ENCODE data around the gene REEP2.
"Not testable (repeated sequence)": the region's sequence is repeated elsewhere in the genome, so short reads cannot be mapped to it uniquely, and the experiment has no call there.

The REEP2 gene

DNA sequence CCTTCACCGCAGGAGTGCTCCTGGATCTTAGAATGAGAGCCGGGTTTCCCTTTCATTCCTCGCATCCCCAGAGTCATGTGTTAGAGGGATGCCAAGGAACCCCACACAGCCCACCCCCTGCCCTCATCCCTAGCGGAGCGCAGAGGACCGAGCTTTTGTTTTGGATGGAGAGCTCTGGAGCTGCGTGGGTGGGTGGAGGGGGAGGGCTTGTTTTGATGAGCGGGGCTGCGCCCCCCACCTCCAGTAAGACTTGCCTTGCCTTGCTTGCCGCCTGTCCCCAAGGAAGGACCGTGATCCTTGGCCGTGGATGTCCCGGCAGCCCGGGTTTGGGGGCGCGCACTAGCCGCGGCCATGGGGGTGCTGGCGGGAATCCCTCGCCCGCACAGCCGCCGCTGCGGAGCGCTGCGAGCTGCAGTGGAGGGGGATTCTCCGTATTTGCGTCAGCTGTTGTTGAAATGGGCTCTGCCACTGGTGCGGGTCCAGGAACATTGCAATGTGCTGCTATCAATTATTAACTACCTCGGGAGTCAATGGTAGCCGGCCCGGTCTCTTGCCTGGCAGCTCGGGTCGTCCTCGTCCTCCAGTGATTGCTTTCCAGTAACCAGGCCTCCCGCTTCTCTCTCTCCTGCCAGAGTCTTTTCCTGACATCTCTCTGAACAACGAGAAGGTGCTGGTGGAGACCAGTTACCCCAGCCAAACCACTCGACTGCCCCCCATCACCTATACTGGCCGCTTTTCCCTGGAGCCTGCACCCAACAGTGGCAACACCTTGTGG, 27.5 kb downstream of the REEP2 start:
- no peak for DNase-seq (ENCODE audit: low spot score)

DNA sequence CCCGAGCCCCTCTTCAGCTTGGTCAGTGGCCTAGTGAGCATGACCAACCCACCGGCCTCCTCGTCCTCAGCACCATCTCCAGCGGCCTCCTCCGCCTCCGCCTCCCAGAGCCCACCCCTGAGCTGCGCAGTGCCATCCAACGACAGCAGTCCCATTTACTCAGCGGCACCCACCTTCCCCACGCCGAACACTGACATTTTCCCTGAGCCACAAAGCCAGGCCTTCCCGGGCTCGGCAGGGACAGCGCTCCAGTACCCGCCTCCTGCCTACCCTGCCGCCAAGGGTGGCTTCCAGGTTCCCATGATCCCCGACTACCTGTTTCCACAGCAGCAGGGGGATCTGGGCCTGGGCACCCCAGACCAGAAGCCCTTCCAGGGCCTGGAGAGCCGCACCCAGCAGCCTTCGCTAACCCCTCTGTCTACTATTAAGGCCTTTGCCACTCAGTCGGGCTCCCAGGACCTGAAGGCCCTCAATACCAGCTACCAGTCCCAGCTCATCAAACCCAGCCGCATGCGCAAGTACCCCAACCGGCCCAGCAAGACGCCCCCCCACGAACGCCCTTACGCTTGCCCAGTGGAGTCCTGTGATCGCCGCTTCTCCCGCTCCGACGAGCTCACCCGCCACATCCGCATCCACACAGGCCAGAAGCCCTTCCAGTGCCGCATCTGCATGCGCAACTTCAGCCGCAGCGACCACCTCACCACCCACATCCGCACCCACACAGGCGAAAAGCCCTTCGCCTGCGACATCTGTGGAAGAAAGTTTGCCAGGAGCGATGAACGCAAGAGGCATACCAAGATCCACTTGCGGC, 28.2 kb downstream of the REEP2 start:
- DNase-seq (ENCODE audit: low spot score), result no peak

DNA sequence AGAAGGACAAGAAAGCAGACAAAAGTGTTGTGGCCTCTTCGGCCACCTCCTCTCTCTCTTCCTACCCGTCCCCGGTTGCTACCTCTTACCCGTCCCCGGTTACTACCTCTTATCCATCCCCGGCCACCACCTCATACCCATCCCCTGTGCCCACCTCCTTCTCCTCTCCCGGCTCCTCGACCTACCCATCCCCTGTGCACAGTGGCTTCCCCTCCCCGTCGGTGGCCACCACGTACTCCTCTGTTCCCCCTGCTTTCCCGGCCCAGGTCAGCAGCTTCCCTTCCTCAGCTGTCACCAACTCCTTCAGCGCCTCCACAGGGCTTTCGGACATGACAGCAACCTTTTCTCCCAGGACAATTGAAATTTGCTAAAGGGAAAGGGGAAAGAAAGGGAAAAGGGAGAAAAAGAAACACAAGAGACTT, 28.9 kb downstream of the REEP2 start:
- DNase-seq (ENCODE audit: low spot score), result no peak

DNA sequence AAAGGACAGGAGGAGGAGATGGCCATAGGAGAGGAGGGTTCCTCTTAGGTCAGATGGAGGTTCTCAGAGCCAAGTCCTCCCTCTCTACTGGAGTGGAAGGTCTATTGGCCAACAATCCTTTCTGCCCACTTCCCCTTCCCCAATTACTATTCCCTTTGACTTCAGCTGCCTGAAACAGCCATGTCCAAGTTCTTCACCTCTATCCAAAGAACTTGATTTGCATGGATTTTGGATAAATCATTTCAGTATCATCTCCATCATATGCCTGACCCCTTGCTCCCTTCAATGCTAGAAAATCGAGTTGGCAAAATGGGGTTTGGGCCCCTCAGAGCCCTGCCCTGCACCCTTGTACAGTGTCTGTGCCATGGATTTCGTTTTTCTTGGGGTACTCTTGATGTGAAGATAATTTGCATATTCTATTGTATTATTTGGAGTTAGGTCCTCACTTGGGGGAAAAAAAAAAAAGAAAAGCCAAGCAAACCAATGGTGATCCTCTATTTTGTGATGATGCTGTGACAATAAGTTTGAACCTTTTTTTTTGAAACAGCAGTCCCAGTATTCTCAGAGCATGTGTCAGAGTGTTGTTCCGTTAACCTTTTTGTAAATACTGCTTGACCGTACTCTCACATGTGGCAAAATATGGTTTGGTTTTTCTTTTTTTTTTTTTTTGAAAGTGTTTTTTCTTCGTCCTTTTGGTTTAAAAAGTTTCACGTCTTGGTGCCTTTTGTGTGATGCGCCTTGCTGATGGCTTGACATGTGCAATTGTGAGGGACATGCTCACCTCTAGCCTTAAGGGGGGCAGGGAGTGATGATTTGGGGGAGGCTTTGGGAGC, 29.5 kb downstream of the REEP2 start:
- no peak for DNase-seq (ENCODE audit: low spot score)

DNA sequence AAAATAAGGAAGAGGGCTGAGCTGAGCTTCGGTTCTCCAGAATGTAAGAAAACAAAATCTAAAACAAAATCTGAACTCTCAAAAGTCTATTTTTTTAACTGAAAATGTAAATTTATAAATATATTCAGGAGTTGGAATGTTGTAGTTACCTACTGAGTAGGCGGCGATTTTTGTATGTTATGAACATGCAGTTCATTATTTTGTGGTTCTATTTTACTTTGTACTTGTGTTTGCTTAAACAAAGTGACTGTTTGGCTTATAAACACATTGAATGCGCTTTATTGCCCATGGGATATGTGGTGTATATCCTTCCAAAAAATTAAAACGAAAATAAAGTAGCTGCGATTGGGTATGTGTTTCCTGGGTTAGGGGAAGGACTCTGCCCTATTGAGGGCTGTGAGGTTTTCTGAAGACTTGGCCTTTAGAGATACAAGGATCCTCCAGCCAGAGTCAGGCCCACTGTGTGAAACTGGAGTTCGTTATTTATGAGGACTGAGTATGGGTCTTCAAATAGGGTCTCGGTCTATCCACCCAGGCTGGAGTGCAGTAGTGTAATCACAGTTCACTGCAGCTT, 30.2 kb downstream of the REEP2 start:
- DNase-seq (ENCODE audit: low spot score), result no peak

DNA sequence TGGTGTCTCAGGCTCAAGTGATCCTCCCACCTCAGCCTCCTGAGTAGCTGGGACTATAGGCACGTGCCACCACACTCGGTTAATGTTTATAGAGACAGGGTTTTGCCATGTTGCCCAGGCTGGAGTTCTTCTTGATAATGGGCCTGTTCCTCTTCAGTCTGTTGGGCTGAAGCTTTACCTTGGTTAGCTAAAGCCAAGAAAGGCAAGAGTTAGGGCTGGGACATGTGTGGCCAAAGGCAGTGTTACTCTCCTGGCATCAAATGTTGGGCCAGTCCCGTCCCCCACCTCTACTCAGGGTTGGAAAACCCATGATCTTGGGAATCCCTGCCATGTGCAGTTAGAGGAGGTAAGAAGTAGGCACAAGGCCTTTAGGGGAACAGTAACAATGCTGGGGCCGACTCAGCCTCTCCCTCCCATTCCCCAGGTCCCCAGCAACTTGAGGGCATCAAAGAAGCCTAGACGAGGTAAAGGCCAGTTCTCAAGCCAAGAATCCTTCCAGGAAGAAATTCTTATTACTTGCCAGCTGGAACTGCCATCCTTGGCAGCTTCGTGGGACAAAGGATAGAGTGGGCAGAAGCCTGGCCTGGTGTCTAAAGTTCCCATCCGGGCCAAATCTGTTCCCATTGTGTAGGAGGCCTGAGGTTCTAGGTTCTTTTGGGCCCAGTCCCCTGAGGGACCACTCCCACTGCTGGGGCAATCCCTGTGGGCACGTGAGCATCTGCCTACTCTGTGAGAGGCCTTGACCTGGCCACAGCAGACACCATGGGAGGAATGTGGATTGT, 30.9 kb downstream of the REEP2 start:
- DNase-seq (ENCODE audit: low spot score), result no peak

DNA sequence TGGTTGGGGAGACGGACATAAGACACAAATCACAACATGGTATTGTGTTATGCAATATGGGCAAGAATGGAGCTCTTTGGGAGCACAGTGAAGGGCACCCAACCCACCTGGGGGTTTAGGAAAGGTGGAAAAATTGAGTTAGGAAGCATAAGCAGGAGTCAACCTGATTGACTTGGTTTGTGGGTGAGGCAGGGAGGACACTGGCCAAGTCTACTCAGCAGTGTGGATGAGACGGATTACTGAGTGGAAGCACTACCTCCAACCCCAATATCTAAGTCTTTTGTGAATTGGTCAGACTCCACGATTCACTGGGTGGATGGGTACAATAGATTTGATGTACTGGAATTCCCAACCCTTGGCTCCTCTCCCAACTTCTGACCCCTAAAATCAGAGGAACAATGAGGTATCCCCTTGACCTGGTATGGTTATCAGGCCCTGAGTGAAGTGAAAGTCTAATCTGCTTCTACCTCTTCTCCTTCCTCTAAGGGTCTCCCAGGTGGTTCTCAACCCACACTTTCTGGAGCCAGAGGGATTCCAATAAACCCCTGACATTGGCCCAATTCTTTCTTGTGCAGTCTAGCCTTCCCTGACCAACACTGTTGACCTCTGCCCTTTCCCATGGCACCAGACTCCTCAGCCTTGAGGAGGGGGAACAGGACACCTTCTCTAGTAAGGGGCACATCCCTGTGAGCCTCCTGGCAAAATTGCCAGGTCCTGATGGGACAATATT, 31.6 kb downstream of the REEP2 start:
- no peak for DNase-seq (ENCODE audit: low spot score)

DNA sequence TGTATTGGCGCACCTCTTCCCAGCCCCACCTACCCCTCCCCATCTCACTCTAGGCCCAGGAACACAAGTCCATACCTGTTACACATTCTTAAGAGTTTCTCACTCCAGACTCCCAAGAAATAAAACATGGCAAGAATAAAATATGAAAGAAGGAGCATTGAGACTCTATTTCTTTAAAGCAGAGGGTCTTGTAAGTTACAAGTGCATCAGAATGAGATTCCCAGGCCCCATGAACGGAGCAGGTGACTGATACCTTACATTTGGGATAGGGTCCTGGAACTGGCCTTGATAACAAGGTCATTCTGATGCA, 32.1 kb downstream of the REEP2 start:
- no peak for DNase-seq (ENCODE audit: low spot score)

DNA sequence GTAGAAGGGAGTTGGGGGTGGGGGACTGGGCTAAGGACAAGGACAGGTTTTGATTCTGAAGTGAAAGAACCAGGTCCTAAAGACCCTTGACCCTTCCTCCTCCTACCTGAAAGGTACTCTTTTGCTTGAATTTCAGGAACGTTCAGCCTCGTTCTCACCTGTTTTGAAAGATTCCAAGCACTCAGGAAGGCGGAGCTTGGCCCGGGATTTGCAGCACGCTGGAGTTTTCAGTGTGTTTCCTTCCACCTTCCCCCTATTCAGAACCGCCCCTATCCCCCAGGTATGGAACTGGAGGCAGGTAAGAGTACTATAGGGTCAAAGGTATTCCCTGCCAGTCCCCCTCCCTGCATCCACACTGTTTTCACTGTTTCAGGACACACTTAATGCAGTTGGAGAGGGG, 33.5 kb downstream of the REEP2 start:
- no peak for DNase-seq (ENCODE audit: low spot score)

DNA sequence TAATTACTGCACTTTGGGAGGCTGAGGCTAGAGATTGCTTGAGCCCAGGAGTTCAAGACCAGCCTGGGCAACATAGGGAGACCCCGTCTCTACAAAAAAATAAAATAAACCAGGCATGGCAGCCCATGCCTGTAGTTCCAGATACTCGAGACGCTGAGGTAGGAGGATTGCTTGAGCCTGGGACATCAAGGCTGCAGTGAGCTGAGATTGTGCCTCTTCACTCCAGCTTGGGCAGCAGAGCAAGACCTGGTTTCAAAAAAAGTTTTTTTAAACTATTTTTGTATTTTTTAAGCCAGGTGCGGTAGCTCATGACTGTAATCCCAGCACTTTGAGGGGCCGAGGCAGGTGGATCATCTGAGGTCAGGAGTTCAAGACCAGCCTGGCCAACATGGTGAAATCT, 34.3 kb downstream of the REEP2 start:
- DNase-seq (ENCODE audit: low spot score), result not testable (repeated sequence)

DNA sequence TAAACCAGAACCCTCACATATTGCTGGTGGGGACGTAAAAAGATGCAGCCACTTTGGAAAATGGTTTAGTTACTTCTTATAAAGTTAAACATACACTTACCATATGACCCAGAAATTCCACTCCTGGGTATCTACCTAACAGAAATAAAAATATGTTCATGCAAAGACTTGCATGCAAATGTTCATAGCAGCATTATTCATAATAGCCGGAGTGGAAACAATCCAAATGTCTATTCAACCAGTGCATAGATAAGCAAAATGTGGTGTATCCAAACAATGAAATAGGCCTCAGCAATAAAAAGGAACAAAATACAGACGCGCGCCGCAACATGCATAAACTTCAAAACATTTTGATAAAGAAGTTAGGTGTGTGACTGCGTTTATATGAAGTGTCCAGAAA, 38.1 kb downstream of the REEP2 start:
- DNase-seq (ENCODE audit: low spot score), result no peak

DNA sequence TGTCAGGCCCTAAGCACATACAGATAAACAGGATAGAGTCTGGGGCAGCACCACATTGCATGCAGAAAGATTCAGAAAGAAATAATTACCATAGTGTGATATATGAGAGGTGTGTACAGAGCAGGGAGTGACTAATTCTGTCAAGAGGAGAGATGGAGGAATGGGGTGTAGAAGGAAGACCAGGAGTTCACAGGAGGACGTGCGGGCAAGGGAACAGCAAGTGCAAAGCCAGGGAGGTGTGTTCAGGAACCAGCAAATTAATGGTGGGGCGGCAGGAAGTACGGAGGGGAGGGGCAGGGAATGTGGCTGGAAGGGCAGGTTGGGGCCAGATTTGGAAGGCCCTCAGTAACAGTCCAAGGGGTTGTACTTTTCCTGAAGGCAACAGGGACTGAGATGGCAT, 43.8 kb downstream of the REEP2 start:
- no peak for DNase-seq (ENCODE audit: low spot score)

DNA sequence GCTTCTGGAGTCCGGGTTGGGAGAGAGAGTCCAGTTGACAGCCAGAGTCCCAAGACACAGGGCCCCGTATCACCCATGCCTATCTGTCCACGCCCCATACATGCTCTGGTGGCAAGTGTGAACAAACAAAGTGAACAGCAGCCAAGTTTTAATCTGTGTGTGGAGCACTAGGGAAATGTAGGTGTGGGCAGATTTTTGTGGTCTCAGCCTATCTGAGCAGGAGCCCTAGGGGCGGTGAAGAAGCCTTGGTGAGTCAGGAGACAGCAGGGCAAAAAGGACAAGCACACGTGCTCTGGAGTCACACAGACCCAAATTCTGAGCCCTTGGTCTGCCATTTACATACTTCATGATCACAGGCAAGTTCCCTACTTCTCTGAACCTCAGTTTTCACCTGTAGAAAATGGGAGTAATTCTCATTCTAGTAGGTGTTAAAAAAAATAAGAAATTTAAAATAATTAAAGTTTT, 49.7 kb downstream of the REEP2 start:
- no peak for DNase-seq (ENCODE audit: low spot score)

DNA sequence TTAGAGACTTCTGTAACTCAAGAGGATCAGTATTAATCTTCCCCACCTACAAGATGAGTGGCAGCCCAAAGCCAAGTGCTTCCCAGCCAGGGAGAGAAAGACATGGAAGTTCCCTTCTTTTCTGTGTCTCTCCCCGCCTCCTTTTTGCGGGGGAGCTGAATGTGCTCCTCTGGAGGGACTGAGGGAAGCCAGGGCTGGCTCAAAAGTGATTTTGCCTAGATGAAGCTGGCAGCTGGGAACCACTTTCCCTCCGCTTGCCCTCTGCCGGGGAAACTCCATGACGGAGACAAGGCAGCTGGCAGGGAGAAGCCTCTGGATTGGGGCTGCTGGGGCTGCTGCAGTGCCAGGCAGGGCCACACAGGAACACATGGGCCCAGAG, 50.8 kb downstream of the REEP2 start:
- peak; percentile 68 for DNase-seq (ENCODE audit: low spot score)

DNA sequence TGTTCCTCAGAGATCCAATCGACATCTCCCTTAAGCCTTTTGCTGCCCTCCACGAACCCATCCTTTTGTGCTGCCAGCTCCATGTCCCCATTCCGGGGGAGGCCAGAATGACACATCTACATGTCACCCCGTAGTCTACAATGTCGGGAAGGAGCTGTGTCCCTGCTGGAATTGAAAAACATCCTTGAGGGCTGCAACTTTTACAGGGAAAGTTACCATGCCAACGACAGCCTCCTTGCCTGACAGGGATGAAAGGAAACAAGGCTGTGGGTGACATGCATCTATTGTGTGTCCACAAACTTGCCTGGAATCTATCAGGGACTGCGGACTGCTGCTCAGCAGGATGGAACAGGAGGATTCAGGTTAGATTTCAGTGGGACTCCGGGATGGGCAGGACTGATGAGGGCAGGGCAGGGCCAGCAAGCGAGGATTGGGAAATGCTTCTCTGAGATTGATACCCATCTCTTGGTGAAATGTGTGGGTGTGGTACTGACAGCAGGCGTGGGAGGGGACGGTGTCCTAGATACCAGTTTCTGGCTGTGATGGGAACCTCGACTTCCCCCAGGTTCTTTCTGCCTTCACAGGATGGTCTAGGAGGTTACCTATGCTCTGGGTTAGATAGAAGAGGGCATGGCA, 51.9 kb downstream of the REEP2 start:
- DNase-seq (ENCODE audit: low spot score), result peak; percentile 36

DNA sequence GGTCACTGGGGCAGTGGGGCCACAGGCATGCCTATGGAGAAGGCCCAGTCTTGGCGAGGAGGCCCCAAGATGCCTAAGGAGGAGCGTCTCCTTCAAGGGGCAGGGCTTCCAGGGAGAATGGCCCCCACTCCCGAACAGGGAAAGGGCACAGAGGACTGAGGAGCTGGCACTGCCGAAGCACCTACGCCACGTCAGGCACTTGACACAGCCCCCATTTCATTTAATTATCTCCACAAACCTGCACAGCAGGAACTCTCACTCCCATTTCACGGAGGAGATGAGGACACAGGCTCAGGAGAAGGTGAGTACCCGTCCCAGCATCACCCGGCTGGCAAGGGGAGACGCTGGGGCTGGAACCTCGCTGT, 52.4 kb downstream of the REEP2 start:
- DNase-seq (ENCODE audit: low spot score), result peak; percentile 57

DNA sequence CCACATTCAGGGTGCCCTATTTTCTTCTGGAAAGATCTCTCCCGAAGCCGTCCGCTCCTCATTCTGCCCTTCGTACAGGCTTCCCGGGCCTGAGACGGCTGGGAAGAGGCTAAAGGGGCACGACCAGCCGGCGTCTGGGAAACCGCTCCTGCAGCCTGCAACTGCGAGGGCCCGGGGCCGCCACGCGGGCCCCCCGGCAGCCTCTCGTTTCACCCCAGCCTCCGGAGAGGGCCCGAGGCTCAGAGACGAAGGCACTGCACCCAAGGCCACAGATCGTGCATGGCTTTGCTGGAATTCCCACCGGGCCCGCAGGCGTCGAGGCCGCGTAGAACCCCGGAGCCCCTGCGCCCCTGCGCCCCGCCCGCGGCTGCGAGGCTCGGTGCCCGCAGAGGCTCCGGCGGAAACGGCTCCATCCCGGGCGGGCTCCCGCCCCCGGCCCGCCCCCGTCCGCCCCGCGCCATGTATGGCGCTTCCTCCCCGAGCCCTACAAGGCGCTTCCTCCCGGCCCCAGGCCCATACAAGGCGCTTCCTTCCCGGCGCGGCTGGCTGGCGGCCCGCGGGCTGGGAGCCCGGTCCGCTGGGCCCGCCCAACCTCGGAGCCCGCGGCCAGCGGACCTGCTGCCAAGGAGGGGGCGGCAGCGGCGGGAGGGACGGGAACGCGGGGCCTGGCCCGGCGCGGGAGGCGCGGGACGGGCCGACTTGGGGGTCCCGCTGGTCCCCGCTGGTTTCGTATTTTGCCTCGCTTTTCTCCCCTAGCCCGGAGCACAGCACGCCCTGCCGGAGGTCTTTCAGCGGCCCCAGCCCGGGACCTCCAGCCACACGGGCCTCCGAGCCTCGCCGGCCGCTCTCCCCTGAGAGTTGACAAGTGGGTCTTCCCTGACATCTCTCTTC, 53.1 kb downstream of the REEP2 start:
- peak; percentile 92 for DNase-seq (ENCODE audit: low spot score)

DNA sequence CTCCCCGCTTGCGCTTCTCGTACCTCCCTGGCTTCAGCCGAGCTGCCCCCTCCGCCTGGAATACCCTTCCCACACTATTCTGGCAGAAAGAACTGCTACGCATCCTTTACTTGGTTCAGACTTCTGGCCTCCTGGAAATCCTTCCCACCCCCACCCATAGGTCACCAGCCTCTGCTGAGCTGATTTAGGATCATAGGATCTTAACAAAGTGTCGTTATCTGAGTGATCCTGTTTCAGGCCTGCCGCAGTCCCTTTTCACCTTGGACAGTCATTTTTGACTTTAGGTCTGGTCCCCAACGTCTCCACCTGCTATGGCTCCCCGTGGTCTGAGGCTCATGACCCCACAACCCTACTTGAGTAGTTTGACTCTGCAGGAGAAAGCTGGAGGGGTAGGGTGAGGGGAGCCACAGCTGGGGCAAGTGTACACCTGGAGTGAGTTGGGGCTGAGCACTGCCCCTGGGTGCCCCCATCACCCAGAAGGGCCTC, 53.7 kb downstream of the REEP2 start:
- no peak for DNase-seq (ENCODE audit: low spot score)

DNA sequence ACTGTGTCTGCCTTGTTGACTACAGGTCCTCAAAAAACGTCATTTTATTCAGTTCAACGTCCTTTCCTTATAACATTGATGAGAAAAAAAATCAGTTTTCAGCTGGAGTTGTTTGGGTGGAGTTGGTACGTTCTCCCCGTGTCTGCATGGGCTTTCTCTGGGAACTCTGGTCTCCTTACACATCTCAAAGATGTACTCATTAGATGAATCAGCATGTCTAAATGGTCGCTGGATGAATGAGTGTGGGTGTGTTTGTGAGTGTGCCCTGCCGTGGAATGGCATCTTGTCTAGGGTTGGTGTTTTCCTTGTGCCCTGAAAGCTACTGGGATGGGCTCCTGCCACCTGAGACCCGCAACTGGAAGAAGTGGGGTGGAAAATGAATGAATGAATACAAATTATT, 56.5 kb downstream of the REEP2 start:
- DNase-seq (ENCODE audit: low spot score), result no peak

Data from putamen (tissue), 1 donor.